GM19328 (cell line): Measurements from ENCODE around the gene GRIN2A.

Experiments
- ATAC-seq: cut with Tn5 transposase; IDR thresholded peaks from one replicate; pipeline ENCODE4 v1.9.1; 2021; ENCODE audit warnings: mild to moderate bottlenecking, moderate library complexity; ENCODE audit not compliant: unreplicated experiment

Gene GRIN2A

DNA sequence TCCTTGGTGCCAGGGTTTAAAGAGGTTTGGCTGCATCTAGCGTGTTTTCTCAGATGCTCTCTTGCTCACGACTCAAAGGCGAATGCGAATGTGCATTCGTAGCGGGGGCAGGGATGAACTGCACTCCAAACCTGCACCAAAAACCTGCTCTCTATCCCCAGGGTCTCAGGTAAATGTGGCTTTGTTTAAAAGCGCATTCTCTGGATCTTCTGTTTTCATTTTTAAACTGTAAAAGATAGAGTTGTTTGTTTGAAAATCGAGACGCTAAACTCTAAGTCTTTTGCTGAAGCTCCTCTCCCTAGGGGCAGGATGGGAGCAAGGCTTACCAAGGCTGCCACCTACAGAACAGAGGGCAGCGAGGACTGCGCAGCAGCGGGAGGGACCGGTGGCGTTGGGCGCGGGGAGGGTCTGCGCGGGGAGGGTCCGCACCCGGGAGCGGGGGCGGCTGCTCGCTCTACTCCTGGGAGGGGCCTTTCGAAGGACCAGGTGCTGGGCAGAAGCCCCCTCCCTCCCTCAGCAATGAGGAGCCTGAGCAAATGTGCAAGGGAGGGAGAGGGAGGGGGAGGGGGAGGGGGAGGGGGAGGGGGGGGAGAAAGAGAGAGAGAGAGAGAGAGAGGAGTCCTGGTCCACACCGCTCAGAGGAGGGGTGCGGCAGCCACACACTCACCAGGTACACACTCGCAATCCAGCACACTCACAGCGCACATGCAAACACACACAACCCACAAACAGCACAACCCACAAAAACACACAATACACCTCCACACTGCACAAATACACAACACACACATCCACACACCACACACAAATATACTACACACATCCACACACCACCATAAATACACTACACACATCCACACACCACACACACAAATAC is 142.8 kb downstream of the GRIN2A start:
- ATAC-seq: no peak

DNA sequence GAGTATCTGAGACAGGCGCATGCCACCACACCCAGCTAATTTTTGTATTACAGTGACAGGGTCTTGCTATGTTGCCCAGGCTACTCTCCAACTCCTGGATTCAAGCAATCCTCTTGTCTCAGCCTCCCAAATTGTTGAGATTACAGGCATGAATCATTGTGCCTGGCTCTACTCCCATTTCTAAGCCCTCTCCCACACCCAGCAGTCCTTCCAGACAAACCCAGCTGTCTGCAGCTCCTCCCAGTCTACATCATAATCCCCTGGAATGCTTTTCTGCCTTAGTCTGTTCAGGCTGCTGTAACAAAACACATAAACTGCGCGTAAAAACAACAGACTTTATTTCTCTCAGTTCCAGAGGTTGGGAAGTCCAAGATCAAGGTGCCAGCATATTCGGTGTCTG is 144.5 kb downstream of the GRIN2A start:
- ATAC-seq: no peak

DNA sequence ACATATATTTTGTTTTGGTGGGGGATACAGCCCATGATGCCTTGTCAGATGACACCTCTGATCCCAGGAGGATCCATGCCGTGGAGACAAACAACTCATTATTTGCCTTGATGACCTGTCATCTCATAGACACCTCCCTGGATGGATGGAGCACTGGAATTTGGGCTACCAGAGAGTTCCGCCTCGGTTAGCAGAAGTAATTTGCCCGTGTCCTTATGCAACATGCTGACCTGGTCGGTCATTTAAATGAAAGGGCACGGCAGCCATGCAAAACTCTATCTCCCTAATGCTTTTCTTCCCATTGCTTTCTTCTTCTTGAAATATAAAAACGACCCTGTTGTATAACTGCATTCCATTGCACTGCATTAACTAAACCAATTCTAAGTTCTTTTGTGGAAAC is 145.3 kb downstream of the GRIN2A start:
- no peak for ATAC-seq

DNA sequence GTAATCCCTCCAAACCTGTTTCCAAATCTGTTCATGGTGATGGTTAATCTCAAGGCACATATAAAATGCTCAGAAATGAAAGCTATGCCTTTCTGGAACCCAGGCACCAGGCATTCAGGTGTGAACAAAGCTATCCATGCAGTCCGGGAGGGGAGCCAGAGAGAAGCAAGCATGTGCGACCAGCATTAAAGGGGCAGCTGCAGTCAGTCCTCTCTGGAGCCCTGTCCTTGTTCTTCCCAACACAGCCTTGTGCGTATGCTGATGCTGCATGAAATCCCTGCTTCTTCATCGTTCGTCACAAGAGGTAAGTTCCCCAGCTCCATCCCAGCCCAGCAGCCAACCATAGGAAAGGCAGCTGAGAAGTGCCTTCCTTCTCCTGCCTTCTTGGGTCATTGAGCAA is 148.7 kb downstream of the GRIN2A start:
- no peak for ATAC-seq

DNA sequence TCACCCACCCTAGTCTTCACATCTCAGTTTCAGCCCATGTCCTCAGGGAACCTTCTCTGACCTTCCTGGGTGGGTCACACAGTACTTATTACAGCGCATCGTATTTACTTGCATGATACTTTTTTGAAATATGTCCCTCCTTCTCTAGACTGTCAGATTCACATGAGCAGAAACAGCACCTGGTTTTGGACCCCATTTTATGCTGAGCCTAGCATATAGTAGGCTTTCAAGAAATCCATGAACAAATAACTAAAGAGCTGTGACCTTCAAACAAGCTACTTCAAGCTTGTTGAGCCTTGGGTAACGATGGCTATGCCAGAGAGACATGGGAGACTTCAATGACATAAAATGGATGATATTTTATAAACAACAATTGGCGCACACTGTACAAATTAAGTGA is 150.3 kb downstream of the GRIN2A start:
- ATAC-seq: no peak

DNA sequence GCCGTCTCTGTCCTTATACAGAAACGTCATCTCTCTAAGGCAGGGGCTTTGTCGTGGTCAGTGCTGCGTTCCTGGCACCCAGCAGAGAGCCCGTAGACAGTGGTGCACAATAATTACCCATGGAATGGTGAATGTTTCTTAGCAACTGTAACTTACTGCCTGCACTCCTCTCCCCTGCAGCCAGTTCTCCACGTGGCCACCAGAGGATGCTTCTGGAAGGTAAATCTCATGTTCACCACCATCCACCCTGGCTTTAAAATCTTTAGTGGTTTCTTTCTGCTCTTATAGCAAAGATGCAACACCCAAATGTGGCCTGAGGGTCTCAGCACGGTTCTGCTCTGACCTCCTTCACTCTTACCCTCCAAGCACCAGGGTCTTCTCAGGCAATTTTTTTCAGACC is 150.8 kb downstream of the GRIN2A start:
- ATAC-seq: no peak

DNA sequence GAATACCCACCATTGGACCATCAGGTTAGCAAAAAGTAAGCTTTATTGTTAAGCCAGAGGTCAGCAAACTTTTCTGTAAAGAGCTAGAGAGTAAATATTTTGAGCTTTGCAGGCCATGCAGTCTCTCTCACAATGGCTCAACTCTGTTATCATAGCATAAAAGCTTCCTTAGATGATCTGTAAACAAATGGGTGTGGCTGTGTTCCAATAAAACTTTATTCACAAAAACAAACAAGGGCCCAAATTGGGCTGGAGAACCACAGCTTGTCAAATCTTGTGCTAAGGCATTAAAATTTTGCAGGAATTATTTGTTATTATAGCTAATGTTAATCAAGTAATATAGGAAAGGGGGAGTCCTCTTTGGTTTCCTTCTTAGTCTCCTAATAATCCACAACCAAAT is 153.6 kb downstream of the GRIN2A start:
- no peak for ATAC-seq

DNA sequence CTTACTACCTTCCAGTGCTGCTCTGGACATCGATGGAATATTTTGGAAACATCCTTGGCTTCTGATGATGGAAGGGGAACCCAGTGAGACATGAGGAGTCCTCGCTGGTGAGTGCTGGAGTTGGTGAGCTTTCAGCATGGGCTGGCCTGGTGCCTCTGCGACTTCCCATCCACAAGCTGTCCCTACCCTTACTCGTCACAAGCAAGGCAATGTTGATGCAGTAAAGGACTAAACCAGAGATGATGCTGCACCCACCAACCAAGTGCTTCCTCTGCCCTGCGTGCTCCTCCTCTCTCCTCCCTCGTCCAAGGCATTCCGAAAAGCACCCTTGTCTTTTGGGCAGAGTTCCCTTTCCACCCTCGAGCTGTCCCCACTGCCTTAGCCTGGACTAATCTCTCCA is 154.7 kb downstream of the GRIN2A start:
- no peak for ATAC-seq

DNA sequence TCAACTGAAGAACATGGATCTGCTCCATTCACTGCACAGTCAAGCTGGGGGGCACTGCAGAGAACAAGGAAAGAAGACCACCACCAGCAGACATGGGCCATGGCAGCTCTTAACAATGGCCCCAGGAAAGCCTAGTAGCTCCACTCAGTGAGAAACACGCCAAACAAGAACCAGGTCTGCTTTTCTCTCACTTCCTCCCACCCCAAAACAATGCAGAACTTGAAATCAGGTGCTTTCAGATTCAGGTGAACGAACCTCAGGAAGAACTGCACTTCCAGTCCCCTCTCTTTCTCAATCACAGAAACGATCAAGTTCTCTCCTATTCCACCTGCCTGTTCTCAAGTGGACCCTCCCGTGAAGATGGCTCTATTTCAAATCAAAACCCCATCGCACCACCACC is 155.6 kb downstream of the GRIN2A start:
- no peak for ATAC-seq

DNA sequence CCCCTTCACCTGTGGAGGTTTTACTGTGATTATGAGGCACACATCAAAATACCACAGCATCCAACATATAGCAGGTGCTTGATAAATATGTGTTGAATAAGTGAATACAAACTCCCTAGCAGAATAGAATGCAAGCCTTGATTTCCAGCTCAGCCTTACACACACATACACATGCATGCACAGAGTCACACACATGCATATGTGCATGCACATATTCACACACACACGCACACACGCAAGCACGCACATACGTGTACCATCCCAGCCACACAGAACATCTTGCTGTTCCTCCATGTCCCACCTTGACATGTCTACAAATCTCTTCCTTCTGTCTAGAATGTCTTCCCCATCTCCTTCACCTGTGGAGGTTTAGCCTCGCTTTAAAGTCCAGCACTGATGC is 160.1 kb downstream of the GRIN2A start:
- no peak for ATAC-seq

DNA sequence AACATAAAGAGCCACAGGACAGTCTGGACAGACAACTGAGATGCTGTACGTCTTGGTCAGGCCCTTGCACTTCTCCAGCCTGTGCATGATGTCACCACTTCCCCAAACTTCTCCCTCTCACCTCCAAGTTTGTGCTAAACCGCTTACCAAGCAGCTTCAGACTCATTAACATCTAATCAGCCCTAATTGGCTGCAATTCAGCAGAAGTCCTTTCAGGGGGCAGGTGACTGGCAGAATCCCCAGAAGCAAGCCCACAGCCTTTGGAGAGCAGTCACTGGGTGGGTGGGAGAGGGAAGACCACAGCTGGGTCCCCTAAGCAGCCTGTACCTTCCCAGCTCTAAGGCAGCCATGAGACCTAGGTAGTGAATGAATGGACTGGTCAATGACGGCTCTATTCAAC is 161.4 kb downstream of the GRIN2A start:
- no peak for ATAC-seq

DNA sequence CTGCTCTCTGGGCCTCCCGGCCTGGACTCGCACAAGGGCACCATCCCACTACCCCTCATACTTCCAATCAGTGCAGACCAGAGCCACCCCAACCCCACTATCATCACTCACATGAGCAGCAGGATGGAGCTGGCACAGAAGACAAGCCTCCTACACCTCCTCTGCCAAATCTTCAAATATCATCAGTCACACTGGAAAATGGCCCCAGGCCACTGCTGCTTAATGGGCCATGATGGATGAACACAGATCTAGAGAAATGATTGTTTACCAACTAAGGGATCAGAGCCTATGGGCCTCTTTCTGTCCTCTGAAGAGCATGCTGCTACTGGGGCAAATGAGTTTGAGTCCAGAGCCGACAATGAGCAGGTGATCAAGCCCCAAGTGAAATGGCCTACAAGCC is 165.5 kb downstream of the GRIN2A start:
- no peak for ATAC-seq

DNA sequence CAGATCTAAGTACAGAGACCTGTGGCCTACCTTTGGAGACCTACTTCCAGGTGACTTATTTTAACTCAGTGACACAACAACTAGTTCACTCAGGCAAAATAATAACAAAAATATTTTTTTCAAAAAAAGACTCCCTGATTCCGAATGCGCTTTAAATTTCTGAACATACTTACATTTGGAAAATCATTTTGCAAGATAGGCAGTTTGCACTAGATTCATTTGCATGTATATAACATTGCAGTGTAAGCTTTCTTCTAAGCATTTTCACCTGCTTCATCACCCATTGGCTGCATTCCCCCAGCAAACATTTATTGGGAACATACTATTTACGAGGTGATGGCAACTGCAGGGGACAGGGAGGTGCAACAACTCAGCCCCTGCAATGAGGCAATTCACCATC is 166.8 kb downstream of the GRIN2A start:
- no peak for ATAC-seq

DNA sequence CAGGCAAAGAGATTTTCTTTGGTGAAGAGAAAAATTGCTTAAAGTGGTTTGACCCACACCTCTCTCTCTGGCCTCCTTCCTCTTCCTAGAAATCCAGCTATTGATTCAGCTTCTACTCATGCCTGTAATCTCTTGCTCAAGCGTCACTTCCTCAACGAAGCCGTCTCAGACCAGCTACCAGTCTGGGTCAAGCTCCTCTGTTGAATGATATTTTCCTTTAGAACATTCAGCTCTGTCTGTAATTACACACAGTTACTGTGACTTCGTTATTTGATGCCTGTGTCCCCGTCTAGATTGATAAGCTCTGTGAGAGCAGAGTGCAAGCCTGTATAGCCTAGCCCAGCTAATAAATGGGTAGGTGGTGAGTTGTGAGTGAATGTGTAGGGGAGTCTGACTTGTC is 168.5 kb downstream of the GRIN2A start:
- ATAC-seq: no peak

DNA sequence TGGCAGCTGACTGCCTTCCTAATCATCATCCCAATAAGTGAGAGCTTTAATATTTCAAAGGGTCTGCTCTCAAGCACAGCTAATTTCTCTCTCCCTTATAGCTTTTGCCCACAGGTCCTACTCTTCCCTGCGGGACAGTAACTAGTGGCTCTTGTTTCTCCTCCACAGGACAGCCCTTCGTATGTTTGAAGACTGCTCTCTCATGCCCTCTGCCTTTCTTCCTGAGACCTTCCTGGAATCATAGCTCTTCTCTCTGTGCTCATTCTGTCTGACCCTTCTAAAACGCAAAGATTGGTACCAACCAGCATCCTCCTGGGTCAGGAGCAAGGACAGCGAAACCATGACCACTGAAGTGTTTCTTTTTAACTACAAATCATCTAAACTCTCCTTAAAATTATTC is 168.9 kb downstream of the GRIN2A start:
- ATAC-seq: no peak

DNA sequence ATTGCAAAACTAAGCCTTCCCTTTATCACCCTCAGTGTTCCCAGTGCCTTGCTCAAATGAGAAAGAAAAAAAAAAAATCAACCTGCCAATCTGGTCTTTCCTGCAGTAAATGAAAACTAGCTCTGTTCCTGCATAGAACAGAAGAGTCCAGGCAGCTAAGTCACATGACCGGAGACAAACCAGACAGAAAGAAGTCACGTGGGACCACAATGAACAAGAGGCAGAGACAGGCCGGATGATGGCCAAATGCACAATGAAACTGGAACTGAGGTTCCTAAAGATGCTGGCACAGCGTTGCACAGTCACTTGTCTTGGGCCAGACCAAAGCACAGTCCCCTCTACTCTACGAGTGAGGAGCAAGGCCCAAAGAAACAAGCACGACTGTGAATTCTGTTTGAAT is 172.5 kb downstream of the GRIN2A start:
- no peak for ATAC-seq

DNA sequence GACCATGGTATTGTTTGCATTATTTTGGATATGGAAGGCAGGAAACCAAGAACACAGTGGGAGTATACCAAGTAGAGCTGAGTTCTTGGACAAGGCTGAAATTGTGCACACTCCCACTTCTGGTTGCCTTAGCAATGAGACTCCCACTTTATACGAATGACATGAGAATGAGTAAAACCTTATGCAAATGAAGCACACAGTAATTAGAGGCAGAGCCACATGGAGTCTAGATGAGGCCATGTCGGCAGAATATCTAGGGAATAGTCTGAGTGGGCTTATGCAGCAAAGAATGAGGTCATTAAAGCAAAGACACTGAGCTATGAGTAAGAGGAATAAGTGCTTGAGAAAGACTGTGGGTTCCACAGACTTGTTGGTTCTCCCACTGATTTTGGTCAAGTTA is 178.7 kb downstream of the GRIN2A start:
- ATAC-seq: no peak

DNA sequence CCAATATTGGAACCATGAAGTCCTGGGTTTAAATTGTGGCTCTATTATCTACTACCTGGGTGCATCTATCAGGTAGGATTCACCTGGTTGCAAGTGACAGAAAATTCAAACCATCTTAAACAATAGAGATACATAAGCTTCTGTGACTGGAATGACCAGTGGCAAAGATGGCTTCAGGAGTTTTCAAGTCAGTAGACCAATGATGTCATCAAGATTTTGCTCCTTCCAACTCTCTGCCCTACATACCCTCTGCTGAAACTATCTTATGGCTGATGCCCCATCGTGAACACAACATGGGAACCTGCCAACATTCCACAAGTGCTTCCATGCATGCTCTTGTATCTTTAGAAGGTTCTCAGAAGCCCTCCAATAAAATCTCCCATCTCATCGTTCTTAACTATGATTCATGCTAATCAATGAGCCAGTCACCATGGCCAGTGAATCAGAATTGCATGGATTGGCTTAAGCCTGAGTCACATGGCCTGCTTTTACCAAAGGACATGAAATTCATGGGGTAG is 180.9 kb downstream of the GRIN2A start:
- ATAC-seq: no peak

DNA sequence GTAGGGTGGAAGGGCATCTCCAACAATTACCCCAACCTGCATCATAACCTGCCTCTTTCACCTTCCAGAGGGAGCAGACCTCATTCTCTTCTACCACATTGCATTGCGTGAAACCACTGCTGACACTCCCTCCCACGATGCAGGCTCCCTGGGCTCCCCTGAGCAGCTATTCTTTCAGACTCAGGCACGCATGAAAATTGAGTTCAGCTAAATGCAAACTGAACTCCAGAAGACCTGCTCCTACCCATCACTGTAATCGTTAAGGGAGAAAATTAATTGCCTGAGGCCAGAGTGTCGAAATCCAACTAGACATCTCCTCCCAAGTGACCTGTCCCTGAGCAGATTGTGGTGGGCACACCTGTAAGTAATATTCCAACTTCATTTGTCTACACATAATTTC is 186.0 kb downstream of the GRIN2A start:
- ATAC-seq: no peak

DNA sequence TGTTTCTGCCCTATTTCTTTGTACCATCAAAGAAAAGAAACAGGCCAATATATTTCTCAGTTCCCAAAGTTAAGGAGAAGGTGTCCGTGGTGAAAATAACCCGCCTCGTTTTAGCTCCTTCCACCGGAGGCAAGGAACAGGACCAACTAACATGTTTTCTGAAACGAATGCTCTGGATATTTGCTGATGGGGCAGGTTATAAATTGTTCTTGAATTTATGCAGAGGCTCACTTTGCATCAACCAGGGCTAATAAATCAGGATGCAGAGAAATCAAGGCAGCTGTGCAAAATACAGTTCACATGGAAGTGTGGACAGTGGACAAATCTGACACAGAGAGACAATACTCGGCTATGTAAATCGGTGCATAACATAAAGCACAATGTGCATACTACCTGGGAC is 189.8 kb downstream of the GRIN2A start:
- ATAC-seq: no peak

DNA sequence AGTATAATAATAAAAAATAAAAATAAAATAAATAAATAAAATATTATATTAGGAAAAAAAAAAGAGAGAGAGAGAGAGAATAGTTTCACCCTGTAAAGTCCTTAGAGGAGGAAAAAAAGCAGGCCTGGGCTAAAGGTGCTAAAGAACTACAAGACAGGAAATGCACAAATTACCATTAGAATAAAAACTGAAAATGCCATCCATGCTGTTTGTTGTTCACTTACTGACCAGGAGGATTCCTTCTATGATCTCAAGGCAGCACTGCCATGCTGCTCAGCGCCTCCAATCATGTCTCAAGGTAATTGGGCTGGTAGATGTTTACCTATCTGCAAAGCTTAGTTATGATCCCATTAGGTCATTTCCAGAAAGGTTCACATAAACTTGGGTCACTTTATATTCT is 201.2 kb downstream of the GRIN2A start:
- ATAC-seq: no peak

DNA sequence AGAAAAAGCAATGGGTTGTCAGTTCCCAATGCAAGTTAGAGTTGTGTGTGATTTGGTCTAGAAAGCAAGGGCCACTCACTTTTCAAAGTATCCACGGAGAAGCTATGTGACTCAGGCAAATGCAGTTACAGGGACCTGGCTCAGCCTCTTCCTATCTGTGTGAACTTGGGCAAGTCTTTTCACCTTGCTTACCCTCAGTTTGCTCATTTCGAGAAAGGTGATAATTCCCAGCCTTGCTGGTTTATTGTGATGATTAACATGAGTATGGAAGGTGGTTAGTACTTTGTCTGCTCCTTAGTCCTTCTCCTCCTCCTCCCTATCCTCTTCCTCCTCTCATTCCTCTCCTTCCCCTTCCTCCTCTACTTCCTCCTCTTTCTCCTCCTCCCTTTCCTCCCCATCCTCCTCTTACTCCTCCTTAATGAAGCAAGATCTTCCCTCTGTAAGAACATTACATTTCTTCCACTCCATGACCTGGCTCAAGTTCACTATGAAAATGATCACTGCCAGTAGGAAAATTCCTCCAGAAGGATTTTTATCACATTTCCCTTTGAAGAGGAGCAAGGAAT is 204.0 kb downstream of the GRIN2A start:
- ATAC-seq: no peak
